NCI-H146 treated with DMSO at 0.1 percent for 48 hours (cell line): Measurements from ENCODE around the gene UACA.
A peak's percentile ranks its signal among the peaks of the same experiment; 100 is the strongest.

ENCODE experiments used
- DNase-seq: peaks from one replicate; lab custom pipeline; 2025; ENCODE audit not compliant: unreplicated experiment; lab: John Stamatoyannopoulos, UW

The UACA gene

GRCh38 chr15:70710714-70711113, 52.6 kb downstream of the UACA start:
- no peak for DNase-seq

GRCh38 chr15:70708839-70709238, 54.5 kb downstream of the UACA start:
- no peak for DNase-seq

- no peak for DNase-seq
Measured at GRCh38 chr15:70707686-70708300, 55.6 kb downstream of the UACA start.

- DNase-seq = no peak
Measured at GRCh38 chr15:70704731-70705130, 58.6 kb downstream of the UACA start.

GRCh38 chr15:70704166-70704565, 59.2 kb downstream of the UACA start:
- DNase-seq = peak; percentile 64

- no peak for DNase-seq
Measured at GRCh38 chr15:70703096-70703878, 60.1 kb downstream of the UACA start.

GRCh38 chr15:70702584-70702983, 60.8 kb downstream of the UACA start:
- DNase-seq = no peak

- no peak for DNase-seq
Measured at GRCh38 chr15:70701891-70702568, 61.3 kb downstream of the UACA start.

- DNase-seq = no peak
Measured at GRCh38 chr15:70701171-70701570, 62.2 kb downstream of the UACA start.

GRCh38 chr15:70699890-70700289, 63.5 kb downstream of the UACA start:
- no peak for DNase-seq

- DNase-seq = no peak
Measured at GRCh38 chr15:70698836-70699390, 64.4 kb downstream of the UACA start.

GRCh38 chr15:70698426-70698825, 64.9 kb downstream of the UACA start:
- no peak for DNase-seq

- DNase-seq = no peak
Measured at GRCh38 chr15:70690491-70691276, 72.7 kb downstream of the UACA start.

GRCh38 chr15:70690021-70690420, 73.3 kb downstream of the UACA start:
- DNase-seq = no peak

GRCh38 chr15:70687482-70687881, 75.9 kb downstream of the UACA start:
- no peak for DNase-seq

- no peak for DNase-seq
Measured at GRCh38 chr15:70680817-70681216, 82.5 kb downstream of the UACA start.

- no peak for DNase-seq
Measured at GRCh38 chr15:70679919-70680231, 83.5 kb downstream of the UACA start.

GRCh38 chr15:70672081-70672480, 91.3 kb downstream of the UACA start:
- no peak for DNase-seq

- DNase-seq = no peak
Measured at GRCh38 chr15:70670680-70671079, 92.7 kb downstream of the UACA start.

GRCh38 chr15:70669966-70670658, 93.2 kb downstream of the UACA start:
- DNase-seq = no peak
